Prostate gland (tissue), 2 donors: ENCODE measurements around the gene GOLGB1.

Experiments
- CTCF ChIP-seq, 4 experiments: fragments of 200-600 bp in 2 of 4; fragments of 450-650 bp in 2 of 4; sonication (generic) in 2 of 4; IDR thresholded peaks; 1 replicate in 3 of 4; 2 replicates in 1 of 4; pipeline ENCODE4 v1.5.1; 2016 to 2019; ENCODE audit warnings: antibody characterized with exemption in 4 of 4, mild to moderate bottlenecking in 2 of 4, moderate library complexity in 2 of 4
- POLR2A ChIP-seq: fragments of 450-650 bp; IDR thresholded peaks from one replicate; pipeline ENCODE4 v1.6.1; 2016; ENCODE audit warnings: antibody characterized with exemption, mild to moderate bottlenecking

- TF ChIP-seq POLR2A (no peak), CTCF (IDR thresholded peaks at IDR 0.05) (no peak)
Measured at GRCh38 chr3:121781611-121782010, 32.1 kb upstream of the GOLGB1 start.
